HepG2 (cell line): ENCODE data around the gene MBD4. TPM values are rescaled to one million over a fixed set of nuclear protein-coding genes. Genes with fewer than 3 reads are reported as not detected.

Experiments
- ATAC-seq: fragments of 200-7000 bp; cut with Tn5 transposase; 3 replicates; pipeline ENCODE4 v1.9.1; 2020; ENCODE audit warnings: mild to moderate bottlenecking, moderate library complexity
- BruUV-seq: library from RNA; stranded (reverse); fragments of 400-500 nt; replicated peaks from 2 replicates; lab custom pipeline; 2021; lab: Mats Ljungman, UMichigan
- CTCF ChIA-PET: fragments of 300-600 bp; formaldehyde crosslinking; extraction: SDS; loops from one replicate; lab custom pipeline; 2021; ENCODE audit warnings: low total read pairs, inconsistent platforms, low intra/inter-chr PET ratio; lab: Yijun Ruan, JAX
- POLR2A ChIA-PET: fragments of 350-600 bp; sonication (Branson Sonifier 250); formaldehyde crosslinking; loops from one replicate; lab custom pipeline; 2020; ENCODE audit warnings: antibody characterized with exemption, inconsistent platforms; lab: Yijun Ruan, JAX
- DNase-seq: peaks from one replicate; pipeline ENCODE4 v3.0.0-alpha.2; 2015; ENCODE audit warnings: low spot score
- FAIRE-seq: peaks from 3 replicates; lab custom pipeline; 2011; peaks lifted over from hg19 to GRCh38; lab: Jason Lieb, UNC
- H2AFZ ChIP-seq: one replicate; pipeline ENCODE4 v1.6.1; 2011; ENCODE audit warnings: low read length, inconsistent platforms
- H3K27ac ChIP-seq: fragments of 300-600 bp; 3 replicates; pipeline ENCODE4 v1.8.0; 2011; ENCODE audit warnings: mixed run types, mild to moderate bottlenecking, mixed read lengths, low read length, inconsistent platforms; ENCODE audit not compliant: insufficient read depth; ENCODE audit errors: extremely low read length
- H3K27me3 ChIP-seq, 2 experiments: fragments of 200-600 bp in 1 of 2; 2 replicates in 1 of 2; 3 replicates in 1 of 2; pipeline versions ENCODE4 v1.6.0 to v1.8.0; 2011; ENCODE audit warnings: low read length in 2 of 2, mild to moderate bottlenecking in 2 of 2, moderate library complexity in 2 of 2, inconsistent platforms in 1 of 2; ENCODE audit not compliant: insufficient read depth in 2 of 2, control insufficient read depth in 1 of 2
- H3K36me3 ChIP-seq, 2 experiments: fragments of 200-600 bp in 1 of 2; replicated peaks in 1 of 2; 2 replicates in 1 of 2; 3 replicates in 1 of 2; pipeline versions ENCODE4 v1.5.1 to v1.8.0; 2011; ENCODE audit warnings: low read length in 2 of 2, inconsistent platforms in 1 of 2; ENCODE audit not compliant: insufficient read depth in 2 of 2, control insufficient read depth in 1 of 2
- H3K4me1 ChIP-seq: 2 replicates; pipeline ENCODE4 v1.5.1; 2012; ENCODE audit warnings: low read length, inconsistent platforms; ENCODE audit not compliant: insufficient read depth
- H3K4me2 ChIP-seq: 2 replicates; pipeline ENCODE4 v1.6.0; 2011; ENCODE audit warnings: low read depth, low read length, inconsistent platforms
- H3K4me3 ChIP-seq, 3 experiments: fragments of 200-600 bp in 1 of 3; sonication (generic), shearing (Covaris generic) in 1 of 3; replicated peaks in 1 of 3; 2 replicates each; pipeline ENCODE4 v1.5.1; 2011 to 2016; ENCODE audit warnings: low read length in 3 of 3, inconsistent platforms in 2 of 3, low read depth in 2 of 3, mild to moderate bottlenecking in 2 of 3, control low read depth in 1 of 3, mixed read lengths in 1 of 3; ENCODE audit not compliant: insufficient read depth in 1 of 3
- H3K79me2 ChIP-seq: one replicate; pipeline ENCODE4 v1.6.1; 2011; ENCODE audit warnings: low read length, inconsistent platforms; ENCODE audit not compliant: insufficient read depth
- H3K9ac ChIP-seq: 2 replicates; pipeline ENCODE4 v1.6.0; 2011; ENCODE audit warnings: mild to moderate bottlenecking, low read depth, low read length, inconsistent platforms; ENCODE audit not compliant: insufficient read depth
- H3K9me3 ChIP-seq: 2 replicates; pipeline ENCODE4 v1.5.1; 2012; ENCODE audit warnings: mild to moderate bottlenecking, low read length
- H4K20me1 ChIP-seq: 2 replicates; pipeline ENCODE4 v1.6.0; 2011; ENCODE audit warnings: inconsistent platforms, mild to moderate bottlenecking, low read length, moderate library complexity; ENCODE audit not compliant: insufficient read depth
- ATM ChIP-seq: fragments of 450-650 bp; IDR thresholded peaks from 2 replicates; pipeline ENCODE4 v1.7.1; 2017; ENCODE audit warnings: mild to moderate bottlenecking, borderline replicate concordance
- CHD2 ChIP-seq: IDR thresholded peaks from 2 replicates; pipeline ENCODE4 v1.6.1; 2011; ENCODE audit warnings: low read depth, low read length, improper control_type of control experiment
- FOXJ3 ChIP-seq: sonication (generic); formaldehyde crosslinking; IDR thresholded peaks from 2 replicates; pipeline ENCODE4 v1.4.0; 2020; ENCODE audit warnings: missing genetic modification reagents, mild to moderate bottlenecking, borderline replicate concordance
- KAT7 ChIP-seq: IDR thresholded peaks from 2 replicates; pipeline ENCODE4 v1.6.1; 2018; ENCODE audit warnings: borderline replicate concordance, missing compliant biosample characterization
- KDM5B ChIP-seq: sonication (generic); formaldehyde crosslinking; IDR thresholded peaks from 2 replicates; pipeline ENCODE4 v1.4.0; 2020; ENCODE audit warnings: missing genetic modification reagents, mild to moderate bottlenecking, borderline replicate concordance
- PAX8 ChIP-seq: sonication (generic); formaldehyde crosslinking; IDR thresholded peaks from 2 replicates; pipeline ENCODE4 v1.8.0; 2022; ENCODE audit warnings: mild to moderate bottlenecking, missing genetic modification reagents, borderline replicate concordance
- RFXAP ChIP-seq: sonication (generic); formaldehyde crosslinking; IDR thresholded peaks from 2 replicates; pipeline ENCODE4 v1.4.0; 2020; ENCODE audit warnings: missing genetic modification reagents, borderline replicate concordance
- SRY ChIP-seq: sonication (generic); formaldehyde crosslinking; IDR thresholded peaks from 2 replicates; pipeline ENCODE4 v1.8.0; 2022; ENCODE audit warnings: mild to moderate bottlenecking, missing genetic modification reagents
- TBP ChIP-seq: sonication (generic); formaldehyde crosslinking; IDR thresholded peaks from 2 replicates; pipeline ENCODE4 v1.5.0; 2020; ENCODE audit warnings: missing genetic modification reagents
- ZNF251 ChIP-seq: sonication (generic); formaldehyde crosslinking; IDR thresholded peaks from 2 replicates; pipeline ENCODE4 v1.9.0; 2021; ENCODE audit warnings: mild to moderate bottlenecking, missing genetic modification reagents
- ZNF256 ChIP-seq: sonication (generic); formaldehyde crosslinking; conservative IDR thresholded peaks from 2 replicates; pipeline ENCODE4 v1.4.0; 2020; ENCODE audit warnings: missing genetic modification reagents
- ZNF570 ChIP-seq: sonication (generic); formaldehyde crosslinking; IDR thresholded peaks from 2 replicates; pipeline ENCODE4 v1.4.0; 2020; ENCODE audit warnings: mild to moderate bottlenecking, missing genetic modification reagents, borderline replicate concordance
- ZNF724P ChIP-seq: sonication (generic); formaldehyde crosslinking; IDR thresholded peaks from 2 replicates; pipeline ENCODE4 v1.8.0; 2022; ENCODE audit warnings: missing genetic modification reagents, borderline replicate concordance
- WGBS: methylation state at CpG from one replicate; pipeline ENCODE4 v1.1.6; 2017; ENCODE audit warnings: low lambda C conversion rate; 5-methylcytosine and 5-hydroxymethylcytosine counted together
- in situ Hi-C: cut with HindIII; loops from 2 replicates; pipeline ENCODE4 v1.10.0; 2017; ENCODE audit warnings: low pct_unique_long_range_greater_than_20kb; ENCODE audit not compliant: extremely low pct_ligation_motif_present
- intact Hi-C: fragments of 100-400 bp; cut with micrococcal nuclease; formaldehyde crosslinking; loops from one replicate; pipeline ENCODE4 v1.10.0; 2022; ENCODE audit not compliant: unreplicated experiment
- polyA plus RNA-seq, 8 experiments: library from polyadenylated mRNA; depleted of rRNA in 3 of 8; stranded (reverse) in 7 of 8; unstranded in 1 of 8; fragments of >200 nt; fragmentation: Illumina TruSeq in 4 of 8; extraction: Trizol in 4 of 8; gene quantifications; 2 replicates each; pipeline versions ENCODE4 v1.2.1 to v1.2.3, GENCODE V29; 2011 to 2016; ENCODE audit warnings: low read depth in 4 of 8, missing spikeins in 1 of 8, mixed read lengths in 1 of 8; ENCODE audit not compliant: insufficient read depth in 1 of 8
- total RNA-seq, 5 experiments: library from RNA; depleted of rRNA; stranded (reverse); fragments of >200 nt; fragmentation: Illumina TruSeq; extraction: Trizol; gene quantifications; 2 replicates each; pipeline ENCODE4 v1.2.3, GENCODE V29; 2016; ENCODE audit warnings: low read depth in 1 of 5
- TF ChIP-seq, protein P1 (sequence below): sonication (generic); formaldehyde crosslinking; IDR thresholded peaks from 2 replicates; pipeline ENCODE4 v1.4.0; 2020; ENCODE audit warnings: missing genetic modification reagents
- TF ChIP-seq, protein P2 (sequence below): sonication (generic); formaldehyde crosslinking; IDR thresholded peaks from 2 replicates; pipeline ENCODE4 v1.4.0; 2020; ENCODE audit warnings: missing genetic modification reagents, borderline replicate concordance
- TF ChIP-seq, protein P3 (sequence below): sonication (generic); formaldehyde crosslinking; IDR thresholded peaks from 2 replicates; pipeline ENCODE4 v1.8.0; 2022; ENCODE audit warnings: missing genetic modification reagents, mild to moderate bottlenecking, borderline replicate concordance

MBD4 gene
- total and polyA plus RNA-seq, 2 of the 13 experiments (the other 11 are each of a cell fraction or from before 2014, with no cell fraction given) = 14.9 to 25.3 TPM

DNA sequence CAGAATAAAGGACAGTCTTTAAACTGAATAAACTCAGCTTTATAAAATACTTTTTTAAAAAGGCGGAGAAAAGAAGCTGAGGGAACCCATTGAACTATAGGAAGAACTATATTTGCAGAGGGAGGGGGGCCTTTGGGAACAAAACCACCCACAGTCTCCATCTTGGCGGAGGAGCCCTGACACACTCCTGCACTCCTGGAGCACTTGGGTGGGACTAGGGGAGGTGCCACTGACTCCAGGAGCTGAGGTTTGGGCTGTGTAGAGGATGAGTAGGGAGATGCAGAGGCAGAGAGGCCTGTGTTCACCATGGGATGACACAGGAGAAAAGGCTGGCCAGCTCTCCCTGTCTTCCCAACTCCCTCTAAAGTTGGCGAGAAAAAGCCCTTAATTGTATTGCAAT lies 36.1 kb upstream of the MBD4 start:
- Histone ChIP-seq H3K27ac (no peak overlapping the region), H3K79me2 (no peaks in the 10 kb centered on the region), H3K36me3 (peaks cover 16 to 34% of the 10 kb centered on the region in 2 experiments), H4K20me1 (no peaks in the 10 kb centered on the region), H3K9ac (no peak overlapping the region), H3K4me1 (peaks cover 14% of the 10 kb centered on the region), H3K9me3 (no peaks in the 10 kb centered on the region), H2AFZ (no peak overlapping the region), H3K27me3 (no peaks in the 10 kb centered on the region), H3K4me3 (no peak overlapping the region), H3K4me2 (no peak overlapping the region)
- 97% methylated on average over 3 of the region's 3 CpGs for WGBS
- POLR2A ChIA-PET = no interaction called here
- CTCF ChIA-PET = no interaction called here
- no peak for DNase-seq
- BruUV-seq = no TSS peak
- no peak for FAIRE-seq
- in situ Hi-C loops = no loop called here
- intact Hi-C loops = no loop called here
- ATAC-seq = no peak
- TF ChIP-seq KDM5B (CRISPR knock-in tag) (no peak), SRY (CRISPR knock-in tag) (no peak), ATM (no peak), CHD2 (no peak), TBP (no peak), ZNF256 (CRISPR knock-in tag) (no peak), FOXJ3 (CRISPR knock-in tag) (no peak), KAT7 (CRISPR knock-in tag) (no peak), ZNF251 (CRISPR knock-in tag) (no peak), ZNF724P (CRISPR knock-in tag) (no peak), PAX8 (CRISPR knock-in tag) (no peak), RFXAP (CRISPR knock-in tag) (no peak), ZNF570 (CRISPR knock-in tag) (no peak)
- TF ChIP-seq, protein P1, sequence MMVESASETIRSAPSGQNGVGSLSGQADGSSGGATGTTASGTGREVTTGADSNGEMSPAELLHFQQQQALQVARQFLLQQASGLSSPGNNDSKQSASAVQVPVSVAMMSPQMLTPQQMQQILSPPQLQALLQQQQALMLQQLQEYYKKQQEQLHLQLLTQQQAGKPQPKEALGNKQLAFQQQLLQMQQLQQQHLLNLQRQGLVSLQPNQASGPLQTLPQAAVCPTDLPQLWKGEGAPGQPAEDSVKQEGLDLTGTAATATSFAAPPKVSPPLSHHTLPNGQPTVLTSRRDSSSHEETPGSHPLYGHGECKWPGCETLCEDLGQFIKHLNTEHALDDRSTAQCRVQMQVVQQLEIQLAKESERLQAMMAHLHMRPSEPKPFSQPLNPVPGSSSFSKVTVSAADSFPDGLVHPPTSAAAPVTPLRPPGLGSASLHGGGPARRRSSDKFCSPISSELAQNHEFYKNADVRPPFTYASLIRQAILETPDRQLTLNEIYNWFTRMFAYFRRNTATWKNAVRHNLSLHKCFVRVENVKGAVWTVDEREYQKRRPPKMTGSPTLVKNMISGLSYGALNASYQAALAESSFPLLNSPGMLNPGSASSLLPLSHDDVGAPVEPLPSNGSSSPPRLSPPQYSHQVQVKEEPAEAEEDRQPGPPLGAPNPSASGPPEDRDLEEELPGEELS (CRISPR knock-in tag) = no peak
- TF ChIP-seq, protein P2, sequence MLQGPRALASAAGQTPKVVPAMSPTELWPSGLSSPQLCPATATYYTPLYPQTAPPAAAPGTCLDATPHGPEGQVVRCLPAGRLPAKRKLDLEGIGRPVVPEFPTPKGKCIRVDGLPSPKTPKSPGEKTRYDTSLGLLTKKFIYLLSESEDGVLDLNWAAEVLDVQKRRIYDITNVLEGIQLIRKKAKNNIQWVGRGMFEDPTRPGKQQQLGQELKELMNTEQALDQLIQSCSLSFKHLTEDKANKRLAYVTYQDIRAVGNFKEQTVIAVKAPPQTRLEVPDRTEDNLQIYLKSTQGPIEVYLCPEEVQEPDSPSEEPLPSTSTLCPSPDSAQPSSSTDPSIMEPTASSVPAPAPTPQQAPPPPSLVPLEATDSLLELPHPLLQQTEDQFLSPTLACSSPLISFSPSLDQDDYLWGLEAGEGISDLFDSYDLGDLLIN = no peak
- TF ChIP-seq, protein P3, sequence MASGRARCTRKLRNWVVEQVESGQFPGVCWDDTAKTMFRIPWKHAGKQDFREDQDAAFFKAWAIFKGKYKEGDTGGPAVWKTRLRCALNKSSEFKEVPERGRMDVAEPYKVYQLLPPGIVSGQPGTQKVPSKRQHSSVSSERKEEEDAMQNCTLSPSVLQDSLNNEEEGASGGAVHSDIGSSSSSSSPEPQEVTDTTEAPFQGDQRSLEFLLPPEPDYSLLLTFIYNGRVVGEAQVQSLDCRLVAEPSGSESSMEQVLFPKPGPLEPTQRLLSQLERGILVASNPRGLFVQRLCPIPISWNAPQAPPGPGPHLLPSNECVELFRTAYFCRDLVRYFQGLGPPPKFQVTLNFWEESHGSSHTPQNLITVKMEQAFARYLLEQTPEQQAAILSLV (CRISPR knock-in tag) = no peak
